ENCODE data around the gene VEZT. TPM values are rescaled to one million over a fixed set of nuclear protein-coding genes. Genes with fewer than 3 reads are reported as not detected.

Gene VEZT
- total and polyA plus RNA-seq, 9 of the 15 experiments (the other 6 are each of a cell fraction or from before 2014, with no cell fraction given): 16.1 to 61.5 (median 32.6) TPM

DNA sequence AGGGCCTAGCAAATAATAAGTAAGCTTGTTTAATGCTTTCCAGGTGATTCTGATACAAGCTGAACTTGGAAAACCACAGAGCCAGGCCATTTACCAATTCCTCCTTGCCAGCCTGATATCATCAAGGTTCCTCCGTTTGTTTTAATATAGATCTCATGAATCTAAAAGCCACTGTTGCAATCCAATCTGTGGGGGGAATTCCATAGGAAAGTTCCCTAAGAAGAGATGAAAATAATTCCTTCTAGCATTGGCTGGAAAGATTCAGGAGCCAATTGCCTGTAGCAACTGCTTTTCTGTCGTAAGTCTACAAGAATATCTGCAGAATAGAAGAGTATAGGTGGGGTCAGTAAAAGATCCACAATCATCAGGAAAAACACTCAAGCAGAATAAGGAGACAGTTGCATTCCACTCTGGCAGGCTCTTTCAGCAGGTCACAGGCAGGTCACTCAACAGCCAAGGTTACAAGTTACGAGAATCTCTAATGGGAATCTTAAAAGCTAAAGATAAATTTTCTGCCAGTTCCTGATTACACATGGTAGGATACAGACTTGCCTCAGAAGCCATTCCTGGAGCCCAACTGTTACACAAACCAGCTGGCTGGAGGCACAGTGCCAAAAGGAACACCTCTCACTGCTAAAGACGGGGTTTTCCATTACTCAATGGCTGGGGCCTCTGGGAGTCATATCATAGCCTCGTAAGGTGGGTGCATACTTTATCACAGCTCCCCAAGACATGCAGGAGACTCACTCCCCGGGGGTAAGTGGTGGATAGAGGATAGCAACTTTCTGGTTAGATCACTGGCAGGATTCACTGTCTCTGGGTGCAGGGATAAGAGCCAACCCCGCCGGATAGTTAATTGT is 44.0 kb upstream of the VEZT start (continued):
- no peak for TF ChIP-seq BRD9 (IDR thresholded peaks at IDR 0.05; ENCODE audit: low read depth, partially characterized antibody)
- TF ChIP-seq, protein P1, sequence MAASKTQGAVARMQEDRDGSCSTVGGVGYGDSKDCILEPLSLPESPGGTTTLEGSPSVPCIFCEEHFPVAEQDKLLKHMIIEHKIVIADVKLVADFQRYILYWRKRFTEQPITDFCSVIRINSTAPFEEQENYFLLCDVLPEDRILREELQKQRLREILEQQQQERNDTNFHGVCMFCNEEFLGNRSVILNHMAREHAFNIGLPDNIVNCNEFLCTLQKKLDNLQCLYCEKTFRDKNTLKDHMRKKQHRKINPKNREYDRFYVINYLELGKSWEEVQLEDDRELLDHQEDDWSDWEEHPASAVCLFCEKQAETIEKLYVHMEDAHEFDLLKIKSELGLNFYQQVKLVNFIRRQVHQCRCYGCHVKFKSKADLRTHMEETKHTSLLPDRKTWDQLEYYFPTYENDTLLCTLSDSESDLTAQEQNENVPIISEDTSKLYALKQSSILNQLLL (CRISPR knock-in tag; IDR thresholded peaks at IDR 0.05; ENCODE audit: borderline replicate concordance): no peak
- peak; percentile 66; the same call in 1 of the 2 replicates for TF ChIP-seq CC2D1A (IDR thresholded peaks at IDR 0.05)
- TF ChIP-seq, protein P2, sequence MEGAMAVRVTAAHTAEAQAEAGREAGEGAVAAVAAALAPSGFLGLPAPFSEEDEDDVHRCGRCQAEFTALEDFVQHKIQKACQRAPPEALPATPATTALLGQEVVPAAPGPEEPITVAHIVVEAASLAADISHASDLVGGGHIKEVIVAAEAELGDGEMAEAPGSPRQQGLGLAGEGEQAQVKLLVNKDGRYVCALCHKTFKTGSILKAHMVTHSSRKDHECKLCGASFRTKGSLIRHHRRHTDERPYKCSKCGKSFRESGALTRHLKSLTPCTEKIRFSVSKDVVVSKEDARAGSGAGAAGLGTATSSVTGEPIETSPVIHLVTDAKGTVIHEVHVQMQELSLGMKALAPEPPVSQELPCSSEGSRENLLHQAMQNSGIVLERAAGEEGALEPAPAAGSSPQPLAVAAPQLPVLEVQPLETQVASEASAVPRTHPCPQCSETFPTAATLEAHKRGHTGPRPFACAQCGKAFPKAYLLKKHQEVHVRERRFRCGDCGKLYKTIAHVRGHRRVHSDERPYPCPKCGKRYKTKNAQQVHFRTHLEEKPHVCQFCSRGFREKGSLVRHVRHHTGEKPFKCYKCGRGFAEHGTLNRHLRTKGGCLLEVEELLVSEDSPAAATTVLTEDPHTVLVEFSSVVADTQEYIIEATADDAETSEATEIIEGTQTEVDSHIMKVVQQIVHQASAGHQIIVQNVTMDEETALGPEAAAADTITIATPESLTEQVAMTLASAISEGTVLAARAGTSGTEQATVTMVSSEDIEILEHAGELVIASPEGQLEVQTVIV (CRISPR knock-in tag; IDR thresholded peaks at IDR 0.05; ENCODE audit: borderline replicate concordance): no peak
- no peak for TF ChIP-seq RAD51 (IDR thresholded peaks at IDR 0.05; ENCODE audit: borderline replicate concordance, low read depth)
- no peak for TF ChIP-seq HLTF (IDR thresholded peaks at IDR 0.05)
- TF ChIP-seq SIRT6 (IDR thresholded peaks at IDR 0.05; ENCODE audit: low read depth, low read length): no peak
- TF ChIP-seq EHMT2 (IDR thresholded peaks at IDR 0.05): no peak
- peak; percentile 13; the same call in 1 of the 2 replicates for TF ChIP-seq MYNN (IDR thresholded peaks at IDR 0.05)
- no peak for TF ChIP-seq MYNN (CRISPR knock-in tag; IDR thresholded peaks at IDR 0.05)
- no peak for TF ChIP-seq RBM17 (IDR thresholded peaks at IDR 0.05; ENCODE audit: borderline replicate concordance, low read depth, low read length)
- no peak for TF ChIP-seq ZNF668 (CRISPR knock-in tag; IDR thresholded peaks at IDR 0.05)
- no peak for TF ChIP-seq SMAD2 (IDR thresholded peaks at IDR 0.05; ENCODE audit: low read depth, low read length)
- TF ChIP-seq, protein P3, sequence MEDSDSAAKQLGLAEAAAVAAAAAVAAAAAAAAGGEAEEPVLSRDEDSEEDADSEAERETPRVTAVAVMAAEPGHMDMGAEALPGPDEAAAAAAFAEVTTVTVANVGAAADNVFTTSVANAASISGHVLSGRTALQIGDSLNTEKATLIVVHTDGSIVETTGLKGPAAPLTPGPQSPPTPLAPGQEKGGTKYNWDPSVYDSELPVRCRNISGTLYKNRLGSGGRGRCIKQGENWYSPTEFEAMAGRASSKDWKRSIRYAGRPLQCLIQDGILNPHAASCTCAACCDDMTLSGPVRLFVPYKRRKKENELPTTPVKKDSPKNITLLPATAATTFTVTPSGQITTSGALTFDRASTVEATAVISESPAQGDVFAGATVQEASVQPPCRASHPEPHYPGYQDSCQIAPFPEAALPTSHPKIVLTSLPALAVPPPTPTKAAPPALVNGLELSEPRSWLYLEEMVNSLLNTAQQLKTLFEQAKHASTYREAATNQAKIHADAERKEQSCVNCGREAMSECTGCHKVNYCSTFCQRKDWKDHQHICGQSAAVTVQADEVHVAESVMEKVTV (CRISPR knock-in tag; IDR thresholded peaks at IDR 0.05): no peak
- no peak for TF ChIP-seq ZNF224 (CRISPR knock-in tag; IDR thresholded peaks at IDR 0.05)
- TF ChIP-seq STAT5B (CRISPR knock-in tag; IDR thresholded peaks at IDR 0.05): no peak
- no peak for TF ChIP-seq PCBP2 (IDR thresholded peaks at IDR 0.05; ENCODE audit: low read depth, low read length, poor library complexity, severe bottlenecking)
- no peak for TF ChIP-seq EZH2 (IDR thresholded peaks at IDR 0.05; ENCODE audit: borderline replicate concordance, low read depth, low read length)
- 0 out of 2 replicates have a peak, but pooled peaks have one; percentile 32 for TF ChIP-seq LCOR (CRISPR knock-in tag; IDR thresholded peaks at IDR 0.05)
- TF ChIP-seq ZNF146 (CRISPR knock-in tag; IDR thresholded peaks at IDR 0.05; ENCODE audit: unreplicated experiment): no peak

Data from K562 (cell line).